Inflammatory macrophage (primary cell): ENCODE measurements around the gene ZNF322.
"Not testable (repeated sequence)": the region's sequence is repeated elsewhere in the genome, so short reads cannot be mapped to it uniquely, and the experiment has no call there.

Experiments used
- DNase-seq, 2 donors: peaks; one replicate each; pipeline ENCODE4 v3.0.0-alpha.2; 2020 to 2022
- total RNA-seq, 18 experiments: gene quantifications; one replicate each; lab custom pipeline; 2026; ENCODE audit warnings: mixed read lengths in 6 of 18, inconsistent platforms in 2 of 18; lab: John Stamatoyannopoulos, UW

ZNF322 gene, protein sequence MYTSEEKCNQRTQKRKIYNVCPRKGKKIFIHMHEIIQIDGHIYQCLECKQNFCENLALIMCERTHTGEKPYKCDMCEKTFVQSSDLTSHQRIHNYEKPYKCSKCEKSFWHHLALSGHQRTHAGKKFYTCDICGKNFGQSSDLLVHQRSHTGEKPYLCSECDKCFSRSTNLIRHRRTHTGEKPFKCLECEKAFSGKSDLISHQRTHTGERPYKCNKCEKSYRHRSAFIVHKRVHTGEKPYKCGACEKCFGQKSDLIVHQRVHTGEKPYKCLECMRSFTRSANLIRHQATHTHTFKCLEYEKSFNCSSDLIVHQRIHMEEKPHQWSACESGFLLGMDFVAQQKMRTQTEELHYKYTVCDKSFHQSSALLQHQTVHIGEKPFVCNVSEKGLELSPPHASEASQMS
- 3.0 to 10.7 (median 7.3) reads per million in 18 experiments for total RNA-seq

DNA sequence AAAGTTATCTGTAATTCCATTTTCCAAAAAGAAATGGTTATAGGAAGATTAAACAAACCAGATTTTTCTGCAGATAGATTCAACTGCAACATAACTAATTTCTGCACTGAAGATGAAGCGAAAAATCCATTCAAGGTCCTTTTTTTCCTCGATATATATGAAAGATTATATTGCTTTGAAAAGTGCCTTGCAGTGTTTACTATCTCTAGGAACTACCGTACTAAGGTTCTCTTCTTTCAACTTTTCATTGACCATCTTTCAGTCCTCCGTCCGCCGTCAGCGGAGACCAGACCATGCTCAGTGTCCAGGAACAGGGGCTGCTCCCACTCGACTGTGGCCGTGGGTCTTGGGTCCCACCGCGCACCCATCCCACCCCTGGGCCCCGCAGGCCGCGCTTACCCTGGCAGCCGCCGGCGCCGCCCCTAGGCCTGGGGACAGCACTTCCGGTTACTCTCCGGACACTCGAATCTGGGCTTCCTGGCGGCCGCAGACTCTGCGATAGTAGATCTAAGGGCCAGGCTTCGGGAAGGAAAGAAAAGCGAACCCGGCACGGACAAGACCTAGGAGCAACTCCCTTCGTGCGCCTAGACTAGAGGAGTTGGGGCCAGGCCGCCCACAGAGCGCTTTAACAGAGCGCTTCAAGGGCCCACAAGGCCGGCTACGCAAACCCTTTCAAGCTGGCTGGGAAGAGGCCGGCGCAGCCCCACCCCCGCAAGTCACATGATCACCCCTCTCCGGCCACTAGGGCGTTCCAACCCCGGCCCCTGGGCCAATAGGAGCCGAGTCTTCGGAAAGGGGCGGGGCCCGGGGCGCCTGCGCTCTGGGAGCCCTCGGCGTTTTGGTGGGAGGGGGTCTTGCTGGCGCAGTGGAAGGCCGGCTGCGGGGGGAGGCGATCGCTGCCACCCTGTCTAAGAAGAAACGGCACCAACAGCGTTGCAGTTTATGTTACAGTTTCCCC lies at the start of gene ZNF322:
Gene ZNF322 (minus strand): TSS at position 705 of the 958 bp plus-strand sequence. CDS start 21,193 bp downstream, outside the sequence.
- peak; percentile 95 to 96 for DNase-seq

DNA sequence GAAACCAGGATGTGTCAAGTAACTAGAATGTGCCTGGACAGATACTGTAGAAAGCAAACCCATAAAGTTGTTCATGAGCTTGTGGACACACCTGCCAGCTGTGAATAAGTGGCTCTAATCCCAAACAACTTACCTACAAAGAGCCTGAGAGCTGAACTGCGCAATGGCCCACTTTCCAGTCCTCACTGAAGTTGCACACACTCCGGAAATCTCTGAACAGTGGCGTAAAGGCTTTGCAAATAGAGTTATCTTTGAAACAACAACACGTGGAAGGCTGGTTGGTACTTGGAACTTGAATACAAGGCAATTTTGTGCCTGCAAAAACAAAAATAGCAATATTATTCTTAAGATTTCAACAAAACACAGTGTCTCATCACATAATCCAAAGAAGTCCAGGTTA lies 46.2 kb upstream of the ZNF322 start:
- DNase-seq, result not testable (repeated sequence)

DNA sequence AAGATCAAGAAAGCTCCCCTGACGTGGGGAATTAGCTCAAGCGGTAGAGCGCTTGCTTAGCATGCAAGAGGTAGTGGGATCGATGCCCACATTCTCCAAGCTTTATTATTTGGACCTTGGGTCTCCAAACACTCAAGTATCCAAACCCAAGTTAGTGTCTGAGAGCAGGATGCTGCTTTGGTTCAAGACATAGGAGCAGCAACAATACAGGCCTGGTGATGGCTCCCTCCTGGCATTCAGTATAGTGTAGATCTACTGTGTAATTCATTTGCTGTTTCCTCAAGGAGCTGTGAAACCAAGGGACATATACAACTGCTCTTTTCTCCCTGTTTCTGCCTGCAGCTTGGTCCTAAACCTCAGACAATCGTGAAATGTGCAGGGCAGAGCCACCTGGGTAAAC lies 45.8 kb upstream of the ZNF322 start:
- DNase-seq, result not testable (repeated sequence)

DNA sequence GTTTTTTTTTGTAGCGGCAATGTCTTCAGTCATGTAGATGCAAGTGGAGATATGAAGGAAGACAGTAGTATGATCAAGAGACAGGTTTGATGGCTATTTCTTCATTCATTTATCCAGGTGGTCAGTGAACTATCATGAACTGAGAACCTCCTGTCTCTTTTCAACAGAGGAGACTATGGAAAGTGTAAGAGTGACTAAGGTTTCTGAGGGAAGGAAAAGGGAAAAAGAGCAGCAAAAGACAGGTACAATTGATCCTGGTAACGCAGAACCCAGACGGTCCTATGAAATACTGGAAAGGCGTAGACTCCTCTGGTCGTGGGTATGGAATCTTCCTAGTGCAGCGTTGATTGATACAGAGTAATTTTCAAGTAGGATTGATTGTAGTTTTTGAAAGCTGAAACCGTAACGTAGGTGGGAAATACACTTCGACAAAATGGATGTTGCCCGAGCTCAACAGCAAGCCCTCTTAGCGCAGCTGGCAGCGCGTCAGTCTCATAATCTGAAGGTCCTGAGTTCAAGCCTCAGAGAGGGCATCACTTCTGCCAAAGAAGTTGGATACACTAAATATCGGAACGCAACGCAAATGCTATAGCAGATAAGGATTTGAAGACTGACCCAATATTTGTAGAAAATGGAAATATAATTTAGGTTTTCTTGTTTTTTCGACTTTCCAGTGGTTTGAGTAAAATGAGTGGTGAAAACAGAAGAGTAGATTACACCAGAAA lies 41.6 kb upstream of the ZNF322 start:
- not testable (repeated sequence) for DNase-seq

DNA sequence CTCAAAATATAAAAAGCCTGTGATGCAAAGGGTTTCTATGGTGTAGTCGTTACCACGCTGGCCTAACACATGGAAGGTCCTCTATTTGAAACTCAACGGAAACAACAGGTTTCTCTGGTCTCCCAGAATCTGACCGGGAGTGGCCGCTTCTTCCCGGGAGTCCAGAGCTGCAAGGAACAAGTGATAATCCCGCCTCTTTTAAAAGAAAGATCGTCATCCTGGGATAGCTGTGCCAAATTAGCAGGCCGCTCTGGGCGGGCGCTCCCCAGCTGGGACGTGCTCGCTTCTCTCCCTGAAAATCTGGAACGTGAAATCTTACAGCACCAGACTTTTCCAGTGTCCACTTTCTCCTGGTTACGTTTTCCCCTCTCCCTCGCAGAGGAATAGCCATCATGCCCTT lies 38.0 kb upstream of the ZNF322 start:
- DNase-seq, result not testable (repeated sequence)

DNA sequence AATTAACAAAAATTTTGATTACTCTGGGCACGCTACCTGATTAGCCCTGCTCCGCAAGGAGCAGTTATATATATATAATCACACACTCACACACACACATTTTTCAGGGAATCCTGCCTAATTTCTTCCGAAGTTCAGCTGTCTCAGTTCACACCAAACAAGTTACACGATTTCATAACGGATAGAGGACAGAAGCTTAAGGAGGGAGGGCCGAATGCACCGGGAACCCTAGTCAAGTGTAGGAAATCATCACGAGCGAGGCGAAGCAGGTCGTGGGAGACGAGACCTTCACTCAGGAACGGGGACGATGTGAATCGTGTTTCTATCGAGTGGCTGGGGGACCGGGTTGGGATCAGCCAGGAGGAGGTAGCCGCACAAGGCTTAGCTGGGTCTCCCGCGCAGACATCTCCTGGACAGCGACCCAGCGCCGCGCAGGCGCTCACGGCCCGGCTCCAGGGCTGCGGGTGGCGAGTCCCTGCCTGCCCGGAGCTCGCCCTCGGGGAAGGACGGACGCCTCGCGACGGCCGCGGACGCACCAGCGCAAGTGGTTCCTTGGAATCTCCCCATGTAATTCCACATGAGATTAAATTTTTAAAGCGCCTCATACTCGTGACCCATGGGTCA lies 29.9 kb upstream of the ZNF322 start:
- not testable (repeated sequence) for DNase-seq

DNA sequence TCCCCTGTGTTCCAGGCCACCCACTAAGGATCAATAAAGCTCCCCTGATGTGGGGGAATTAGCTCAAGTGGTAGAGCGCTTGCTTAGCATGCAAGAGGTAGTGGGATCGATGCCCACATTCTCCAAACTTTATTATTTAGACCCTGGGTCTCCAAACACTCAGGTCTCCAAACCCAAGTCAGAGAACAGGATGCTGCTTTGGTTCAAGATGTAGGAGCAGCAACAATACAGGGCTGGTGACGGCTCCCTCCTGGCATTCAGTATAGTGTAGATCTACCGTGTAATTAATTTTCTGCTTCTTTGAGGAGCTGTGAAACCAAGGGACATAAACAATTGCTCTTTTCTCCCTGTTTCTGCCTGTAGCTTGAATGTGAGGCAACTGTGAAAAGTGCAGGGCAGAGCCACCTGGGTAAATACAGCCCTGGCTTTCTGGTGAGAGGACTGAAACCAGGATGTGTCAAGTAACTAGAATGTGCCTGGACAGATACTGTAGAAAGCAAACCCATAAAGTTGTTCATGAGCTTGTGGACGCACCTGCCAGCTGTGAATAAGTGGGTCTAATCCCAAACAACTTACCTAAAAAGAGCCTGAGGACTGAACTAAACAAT lies 23.0 kb upstream of the ZNF322 start:
- DNase-seq, result not testable (repeated sequence)

DNA sequence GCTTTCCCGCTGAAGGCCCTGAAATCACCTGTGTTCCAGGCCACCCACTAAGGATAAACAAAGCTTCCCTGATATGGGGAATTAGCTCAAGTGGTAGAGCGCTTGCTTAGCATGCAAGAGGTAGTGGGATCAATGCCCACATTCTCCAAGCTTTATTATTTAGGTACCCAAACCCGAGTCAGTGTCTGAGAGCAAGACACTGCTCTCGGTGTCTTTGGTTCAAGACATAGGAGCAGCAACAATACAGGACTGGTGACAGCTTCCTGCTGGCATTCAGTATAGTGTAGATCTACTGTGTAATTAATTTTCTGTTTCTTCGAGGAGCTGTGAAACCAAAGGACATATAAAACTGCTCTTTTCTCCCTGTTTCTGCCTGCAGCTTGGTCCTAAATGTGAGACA lies 13.7 kb upstream of the ZNF322 start:
- not testable (repeated sequence) for DNase-seq

DNA sequence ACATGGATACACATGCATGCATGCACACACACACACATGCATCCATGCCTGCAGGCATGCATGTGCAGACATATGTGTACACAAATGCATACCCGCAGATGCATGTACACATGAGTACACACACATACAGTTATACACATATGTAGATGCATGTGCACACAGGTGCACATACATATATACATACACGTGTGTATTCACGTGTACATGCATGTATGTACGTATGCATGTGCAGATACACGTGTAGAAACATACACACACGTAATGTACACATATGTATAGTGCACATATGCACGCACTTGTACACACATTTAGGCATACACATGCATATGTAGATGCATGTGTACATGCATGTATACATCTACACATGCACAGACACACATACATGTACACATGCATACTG lies 11.0 kb upstream of the ZNF322 start:
- DNase-seq, result not testable (repeated sequence)

DNA sequence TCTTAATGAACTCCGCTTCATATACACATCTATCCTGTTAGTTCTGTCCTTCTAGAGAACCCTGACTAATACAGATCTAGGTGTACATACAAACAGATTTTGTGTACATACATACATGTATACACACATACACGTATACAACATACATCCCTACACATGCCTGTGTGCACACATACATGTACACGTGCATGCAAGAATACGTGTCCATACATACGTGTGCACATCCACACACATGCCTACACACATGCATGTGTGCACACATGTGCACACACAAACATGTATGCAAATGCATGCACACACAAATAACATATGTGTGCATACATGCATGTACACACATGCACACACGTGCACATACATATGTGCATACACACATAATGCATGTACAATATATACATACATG lies 10.5 kb upstream of the ZNF322 start:
- not testable (repeated sequence) for DNase-seq

DNA sequence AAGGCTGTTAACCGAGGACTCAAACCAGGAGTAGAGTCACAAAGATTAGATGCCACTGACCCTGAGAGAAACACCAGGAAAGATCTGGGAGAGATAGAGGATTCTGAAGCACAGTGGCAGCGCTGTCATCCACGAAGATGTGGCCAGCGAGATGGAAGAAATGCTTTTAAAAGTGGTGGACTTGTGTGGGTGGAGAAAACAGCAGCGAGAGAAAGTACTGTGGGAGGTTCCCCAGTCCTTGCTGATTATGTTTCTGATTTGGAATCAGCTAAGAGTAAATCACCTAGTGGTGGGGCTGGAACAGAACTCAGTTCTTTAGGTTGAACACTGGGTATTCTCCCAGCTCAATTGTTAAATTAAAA lies 435 bp upstream of the ZNF322 start:
- DNase-seq, result peak; percentile 3 to 16

DNA sequence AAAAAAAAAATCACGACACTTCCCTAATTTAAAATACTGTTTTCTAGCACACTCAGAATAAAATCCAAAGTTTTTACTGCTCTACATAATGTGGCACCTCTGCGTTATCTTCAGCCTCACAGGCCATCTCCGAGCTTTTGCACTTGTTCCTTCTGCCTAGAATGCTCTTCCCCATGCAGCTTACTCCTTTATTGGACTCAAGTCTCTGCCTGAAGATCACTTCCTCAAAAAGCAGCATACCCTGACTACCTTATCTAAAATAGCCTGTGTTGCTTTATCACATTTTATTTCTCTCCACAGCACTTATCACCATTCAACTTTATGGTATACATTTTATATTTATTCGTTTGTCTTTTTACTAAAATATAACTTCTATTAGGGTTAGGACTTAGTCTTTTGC lies 2.3 kb downstream of the ZNF322 start:
- peak in 1 of 2 donors; percentile 3 for DNase-seq

DNA sequence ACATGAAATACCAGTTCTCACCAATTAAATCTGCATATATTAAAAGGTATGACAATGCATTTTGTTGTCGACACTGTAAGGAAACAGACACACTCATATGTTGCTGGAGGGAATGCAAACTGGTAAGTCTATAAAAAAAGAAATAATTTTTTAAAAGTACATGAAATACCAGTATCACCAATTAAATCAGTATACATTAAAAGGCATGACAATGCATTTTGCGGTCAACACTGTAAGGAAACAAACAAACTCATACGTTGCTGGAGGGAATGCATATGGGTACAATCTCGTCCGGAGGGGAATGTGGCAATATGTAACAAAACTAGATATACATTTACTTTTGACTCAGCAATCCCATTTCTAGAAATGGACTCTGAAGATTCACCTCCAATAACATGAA lies 6.5 kb downstream of the ZNF322 start:
- no peak for DNase-seq

DNA sequence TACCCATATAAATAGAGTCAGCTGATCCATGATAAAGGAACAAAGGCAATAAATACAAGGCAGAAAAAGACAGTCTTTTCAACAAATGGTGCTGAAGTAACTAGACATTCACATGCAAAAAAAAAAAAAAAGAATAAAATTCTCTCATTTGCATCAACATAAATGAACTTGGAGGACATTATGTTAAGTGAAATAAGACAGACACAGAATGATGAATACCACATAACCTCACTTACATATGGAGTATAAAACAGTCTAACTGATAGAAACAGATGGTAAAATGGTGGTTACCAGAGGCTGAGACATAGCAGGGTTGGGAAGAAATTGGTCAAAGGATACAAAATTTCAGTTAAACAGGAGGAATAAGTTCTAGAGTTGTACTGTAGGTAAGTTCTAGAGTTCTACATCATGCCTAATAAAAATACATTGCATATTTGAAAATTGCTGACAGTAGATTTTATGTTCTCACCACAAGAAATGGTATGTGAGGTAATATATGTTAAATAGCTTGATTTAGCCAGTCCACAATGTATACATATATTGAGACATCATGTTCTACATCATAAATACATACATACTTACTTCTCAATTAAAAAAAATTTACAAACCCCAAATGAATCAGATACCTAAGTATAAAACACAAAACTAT lies 8.3 kb downstream of the ZNF322 start:
- no peak for DNase-seq

DNA sequence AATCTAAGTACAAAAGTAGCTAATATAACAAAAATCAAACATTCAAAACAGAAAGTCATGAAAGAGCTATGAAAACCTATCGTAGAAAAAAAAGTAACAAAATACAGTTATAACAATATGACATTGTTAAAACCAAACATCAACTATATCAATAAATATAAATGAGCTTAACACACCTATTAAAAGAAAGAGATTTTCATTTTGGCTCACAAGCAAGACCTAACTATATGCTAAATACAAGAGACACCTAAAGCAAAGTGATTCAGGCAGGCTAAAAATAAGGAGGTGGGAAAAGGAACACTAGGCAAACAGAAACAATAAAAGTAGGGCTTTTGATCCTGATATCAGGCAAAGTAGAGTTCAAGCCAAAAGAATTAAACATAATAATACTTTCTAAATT lies 13.5 kb downstream of the ZNF322 start:
- no peak for DNase-seq

DNA sequence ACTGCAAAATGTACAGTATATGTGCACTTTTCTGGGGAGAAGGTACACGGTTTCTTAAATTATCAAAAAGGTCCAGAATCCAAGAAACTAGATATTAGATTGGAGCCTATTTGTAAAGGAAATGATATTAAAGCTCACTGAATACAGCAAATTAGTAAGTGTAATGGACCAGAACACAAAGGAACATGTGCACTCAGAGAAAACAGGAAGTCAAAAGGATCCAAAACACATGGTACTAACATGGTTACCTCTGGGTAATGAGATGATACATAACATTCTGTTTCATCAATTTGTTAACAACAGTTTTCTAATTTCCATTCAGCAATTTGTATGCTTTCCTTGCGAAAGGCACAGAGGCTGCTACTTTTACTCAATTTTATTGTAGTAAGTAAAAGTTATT lies 18.7 kb downstream of the ZNF322 start:
- DNase-seq, result no peak

DNA sequence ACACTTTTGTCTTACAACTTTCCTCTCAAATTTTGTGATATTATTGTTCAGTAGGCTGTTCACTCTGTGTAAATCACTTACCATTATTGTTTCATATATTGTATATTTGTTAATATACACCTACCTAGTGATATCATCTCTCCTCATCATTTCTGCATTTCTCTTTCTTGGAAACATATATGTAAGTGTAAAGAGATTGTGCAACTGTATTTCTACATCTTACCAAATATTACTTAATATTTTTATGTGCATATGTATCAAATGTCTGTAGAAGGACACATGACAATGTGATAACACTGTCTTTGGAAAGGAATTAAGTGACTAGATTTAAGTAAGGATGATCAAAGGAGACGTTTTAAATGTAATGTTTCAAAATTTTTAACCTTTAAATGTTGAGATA lies 30.2 kb downstream of the ZNF322 start:
- DNase-seq, result peak in 1 of 2 donors; percentile 80

DNA sequence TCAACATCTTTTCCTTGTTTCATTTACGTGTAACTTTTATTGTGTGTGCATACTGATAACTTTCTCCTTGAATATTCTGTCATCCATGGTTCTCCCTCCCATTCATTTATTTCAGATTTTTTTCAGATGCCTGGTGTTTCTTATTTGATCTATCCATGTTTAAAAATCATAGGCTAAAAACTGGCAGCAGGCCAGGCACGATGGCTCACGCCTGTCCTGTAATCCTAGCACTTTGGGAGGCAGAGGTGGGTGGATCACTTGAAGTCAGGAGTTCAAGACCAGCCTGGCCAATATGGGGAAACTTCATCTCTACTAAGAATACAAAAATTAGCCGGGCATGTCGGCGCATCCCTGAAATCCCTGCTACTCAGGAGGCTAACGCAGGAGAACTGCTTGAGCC lies 31.7 kb downstream of the ZNF322 start:
- no peak for DNase-seq

DNA sequence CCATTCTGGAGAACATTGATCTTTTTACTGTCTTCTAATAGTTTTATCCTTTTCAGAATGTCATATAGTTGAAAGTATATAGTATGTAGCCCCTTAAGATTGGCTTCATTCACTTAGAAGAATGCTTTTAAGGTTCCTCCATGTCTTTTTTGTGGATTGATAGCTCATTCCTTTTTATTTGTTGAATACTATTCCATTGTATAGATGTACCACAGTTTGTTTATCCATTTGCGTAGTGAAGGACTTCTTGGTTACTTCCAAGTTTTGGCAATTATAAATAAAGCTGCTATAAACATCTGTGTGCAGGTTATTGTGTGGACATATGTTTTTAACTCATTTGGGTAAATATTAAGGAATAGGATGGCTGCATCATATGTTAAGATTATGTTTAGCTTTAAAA lies 35.0 kb downstream of the ZNF322 start:
- no peak for DNase-seq

DNA sequence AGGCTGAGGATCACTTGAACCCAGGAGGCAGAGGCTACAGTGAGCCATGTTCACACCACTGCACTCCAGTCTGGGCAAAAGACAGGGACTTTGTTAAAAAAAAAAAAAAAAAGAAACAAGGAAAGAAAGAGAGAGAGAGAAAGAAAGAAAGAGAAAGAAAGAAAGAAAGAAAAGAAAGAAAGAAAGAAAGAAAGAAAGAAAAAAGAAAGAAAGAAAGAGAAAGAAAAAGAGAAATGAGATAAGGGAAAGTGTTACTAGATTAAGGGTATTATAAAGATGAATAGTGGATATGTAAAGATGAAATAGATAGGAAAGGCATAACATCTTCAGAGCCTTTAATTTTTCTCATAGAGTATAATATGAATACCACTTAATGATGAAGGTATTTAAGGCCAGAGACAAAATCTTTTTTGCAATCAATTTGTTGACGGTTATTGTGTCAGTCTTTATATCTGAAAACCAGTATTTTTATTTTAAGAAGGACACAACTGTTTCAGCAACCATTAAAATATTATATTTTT lies 36.1 kb downstream of the ZNF322 start:
- DNase-seq, result no peak
